Activated gamma-delta T cell treated with anti-CD3 and anti-CD28 coated beads, Interleukin-2, amount 50 U/mL, for 16 hours (primary cell): ENCODE results near the gene DYRK1A.

Experiments
- DNase-seq: peaks from one replicate; pipeline ENCODE4 v3.0.0-alpha.2; 2020; ENCODE audit warnings: low read depth

The DYRK1A gene

DNA sequence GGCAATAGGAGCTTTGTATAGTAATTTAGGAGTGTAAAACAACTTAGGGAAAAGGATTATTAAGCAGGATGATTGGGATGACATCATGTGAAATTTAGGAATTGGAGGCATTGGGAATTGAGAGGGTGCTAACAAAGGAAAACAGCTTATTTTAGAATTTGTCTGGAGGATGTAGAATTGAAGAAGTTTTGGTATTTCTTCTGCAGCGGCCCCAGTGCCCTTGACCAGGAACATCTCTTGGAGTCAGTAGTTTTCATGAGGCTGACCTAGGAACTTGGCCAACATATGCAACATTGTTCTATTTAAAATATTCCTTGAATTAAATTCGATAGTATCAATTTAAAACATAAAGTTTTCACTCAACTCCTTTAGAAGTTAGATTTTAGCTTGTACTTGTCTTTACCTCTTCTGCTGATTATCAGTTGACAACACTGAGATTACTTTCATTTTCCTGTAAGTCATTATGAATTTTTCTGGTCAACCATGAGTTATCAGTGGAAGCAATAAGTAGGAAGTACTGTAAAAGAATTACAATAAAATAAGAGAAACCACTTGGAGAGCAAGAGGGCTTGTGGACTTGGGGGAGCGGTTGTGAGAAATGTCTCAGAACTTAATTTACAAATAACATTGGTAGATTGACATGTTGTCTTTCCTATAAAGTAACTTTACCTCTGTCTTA, 52.8 kb downstream of the DYRK1A start:
- no peak for DNase-seq

DNA sequence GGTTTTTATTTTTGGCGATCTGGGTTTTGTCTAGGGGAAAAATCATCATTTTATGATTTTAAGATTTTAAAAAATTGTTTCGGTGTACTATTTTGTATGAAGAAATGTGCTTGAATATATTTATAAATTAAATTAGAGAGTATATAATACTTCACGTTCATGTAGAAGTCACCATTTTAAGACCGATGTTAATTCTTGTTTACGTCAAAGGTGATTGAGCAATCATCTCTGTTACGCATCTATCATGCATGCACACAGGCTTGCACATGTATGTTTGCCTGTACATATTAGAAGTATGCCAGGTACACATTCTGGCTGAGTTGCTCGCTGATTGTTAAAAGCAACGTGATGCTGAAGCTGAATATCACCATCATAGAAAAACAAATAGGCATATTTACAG, 54.7 kb downstream of the DYRK1A start:
- DNase-seq = no peak

DNA sequence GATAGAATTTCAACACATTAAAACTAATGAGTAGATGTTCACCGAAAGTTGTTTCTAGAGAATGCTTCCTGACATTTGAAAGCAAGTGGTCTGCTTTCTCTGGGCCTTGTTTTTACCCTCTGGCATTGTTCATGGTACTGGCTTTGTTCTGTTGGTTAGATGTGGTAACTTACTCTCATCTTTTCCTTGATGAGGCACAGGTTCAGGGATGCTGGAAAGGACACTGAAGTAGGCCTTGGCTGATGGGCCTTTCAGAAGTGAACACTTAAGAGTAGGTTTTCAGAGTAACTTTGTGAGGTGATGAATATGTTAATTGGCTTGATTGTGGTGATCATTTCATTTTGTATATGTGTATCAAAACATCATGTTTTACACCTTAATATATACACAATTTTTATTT, 55.8 kb downstream of the DYRK1A start:
- DNase-seq = no peak

DNA sequence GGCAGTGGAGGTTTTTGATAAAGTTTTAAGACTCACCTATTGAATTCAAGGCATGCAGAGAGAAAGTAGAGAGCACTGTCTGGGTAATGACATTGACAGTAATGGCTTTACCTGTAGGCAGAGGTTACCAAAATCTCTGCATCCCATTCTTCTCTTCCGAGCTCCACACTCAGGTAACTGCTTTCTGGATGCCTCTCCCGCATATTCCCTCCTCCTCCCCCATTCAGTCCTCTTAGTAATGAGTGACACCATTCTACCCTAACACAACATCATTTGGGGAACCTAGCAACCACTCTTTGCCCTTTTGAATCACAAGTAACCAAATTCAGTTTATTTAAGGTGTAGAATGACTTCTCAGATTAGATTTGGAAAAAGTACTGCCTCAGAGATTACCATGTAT, 56.5 kb downstream of the DYRK1A start:
- no peak for DNase-seq

DNA sequence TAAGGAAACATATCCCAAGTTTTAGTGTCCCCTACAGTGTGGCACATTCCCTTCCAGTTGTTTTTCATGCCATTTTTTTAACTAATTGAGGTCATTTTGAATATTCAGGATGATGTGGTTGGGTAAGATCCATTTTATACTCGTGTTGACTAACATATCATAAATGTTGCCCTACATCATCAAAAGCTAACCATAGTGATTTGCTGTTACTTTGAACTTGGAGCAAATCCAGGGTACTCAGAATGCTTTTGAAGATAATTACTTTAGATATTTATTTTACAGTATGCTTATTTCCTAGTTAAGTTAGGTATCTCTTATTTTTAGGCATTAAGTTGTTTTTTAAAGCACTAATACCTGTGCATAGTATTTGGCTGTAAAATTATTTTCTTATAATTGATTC, 57.8 kb downstream of the DYRK1A start:
- no peak for DNase-seq

DNA sequence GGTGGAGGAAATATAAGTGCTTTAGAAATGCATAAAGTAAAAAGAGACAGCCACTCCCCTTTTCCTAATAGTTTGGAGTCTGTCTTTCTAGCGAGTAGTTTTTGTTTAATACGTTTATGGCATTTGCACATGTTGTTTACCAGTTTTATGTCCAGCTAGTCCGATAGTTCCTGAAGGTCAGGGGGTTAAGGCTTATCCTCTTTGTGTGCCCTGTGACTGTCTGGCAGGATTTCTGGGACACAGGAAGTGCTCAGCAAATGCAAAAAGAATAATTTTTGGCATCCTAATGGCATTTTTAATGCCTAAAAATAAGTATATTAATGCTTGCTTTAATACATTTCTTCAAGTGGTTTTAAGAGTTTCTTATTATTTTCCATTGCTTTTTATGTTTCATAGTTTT, 58.4 kb downstream of the DYRK1A start:
- DNase-seq = no peak

DNA sequence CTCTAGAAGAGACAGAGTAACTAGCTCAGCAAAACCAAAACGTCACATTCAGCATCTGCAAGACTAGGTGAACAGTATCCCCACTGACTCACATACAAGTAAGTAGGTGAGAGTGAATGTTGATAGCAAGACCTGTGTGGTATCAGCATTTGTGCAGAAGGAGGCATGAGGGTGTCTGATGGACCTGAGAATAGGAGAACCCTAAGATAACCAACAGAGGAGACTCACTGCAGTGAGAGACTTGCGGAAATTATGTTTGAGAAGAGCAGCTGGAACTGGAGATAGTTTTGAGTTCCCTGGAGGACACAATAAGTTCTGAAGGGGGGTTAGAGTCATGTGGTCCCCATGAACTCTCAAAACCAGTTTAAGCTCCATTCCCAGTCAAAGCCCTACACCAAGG, 59.1 kb downstream of the DYRK1A start:
- DNase-seq = no peak

DNA sequence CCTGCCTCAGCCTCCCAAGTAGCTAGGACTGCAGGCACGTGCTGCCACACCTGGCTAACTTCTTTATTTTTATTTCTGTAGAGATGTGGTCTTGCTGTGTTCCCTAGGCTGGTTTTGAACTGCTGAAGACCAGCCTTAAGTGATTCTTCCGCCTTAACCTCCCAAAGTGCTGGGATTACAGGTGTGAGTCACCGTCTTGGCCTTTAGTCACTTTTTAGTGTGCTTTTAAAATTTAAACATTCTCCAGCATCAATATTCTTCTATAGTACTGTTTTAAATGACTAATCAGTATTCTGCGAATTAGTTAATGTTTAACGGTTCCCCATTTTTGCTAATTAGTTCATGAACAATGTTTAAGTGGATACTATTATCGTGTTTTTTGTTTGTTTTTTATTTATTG, 60.6 kb downstream of the DYRK1A start:
- no peak for DNase-seq

DNA sequence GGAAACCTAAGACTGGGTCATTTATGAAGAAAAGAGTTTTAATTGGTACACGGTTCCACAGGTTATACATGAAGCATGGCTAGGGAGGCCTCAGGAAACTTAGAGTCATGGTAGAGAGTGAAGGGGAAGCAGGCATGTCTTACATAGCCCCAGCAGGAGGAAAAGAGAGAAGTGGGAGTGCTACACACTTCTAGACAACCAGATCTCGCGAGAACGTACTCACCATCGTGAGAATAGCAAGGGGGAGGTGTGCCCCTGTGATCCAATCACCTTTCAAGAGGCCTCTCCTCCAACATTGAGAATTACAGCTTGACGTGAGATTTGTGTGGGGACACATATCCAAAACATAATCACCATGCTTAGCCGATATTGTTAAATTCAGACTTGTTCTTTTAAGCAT, 62.8 kb downstream of the DYRK1A start:
- DNase-seq = no peak

DNA sequence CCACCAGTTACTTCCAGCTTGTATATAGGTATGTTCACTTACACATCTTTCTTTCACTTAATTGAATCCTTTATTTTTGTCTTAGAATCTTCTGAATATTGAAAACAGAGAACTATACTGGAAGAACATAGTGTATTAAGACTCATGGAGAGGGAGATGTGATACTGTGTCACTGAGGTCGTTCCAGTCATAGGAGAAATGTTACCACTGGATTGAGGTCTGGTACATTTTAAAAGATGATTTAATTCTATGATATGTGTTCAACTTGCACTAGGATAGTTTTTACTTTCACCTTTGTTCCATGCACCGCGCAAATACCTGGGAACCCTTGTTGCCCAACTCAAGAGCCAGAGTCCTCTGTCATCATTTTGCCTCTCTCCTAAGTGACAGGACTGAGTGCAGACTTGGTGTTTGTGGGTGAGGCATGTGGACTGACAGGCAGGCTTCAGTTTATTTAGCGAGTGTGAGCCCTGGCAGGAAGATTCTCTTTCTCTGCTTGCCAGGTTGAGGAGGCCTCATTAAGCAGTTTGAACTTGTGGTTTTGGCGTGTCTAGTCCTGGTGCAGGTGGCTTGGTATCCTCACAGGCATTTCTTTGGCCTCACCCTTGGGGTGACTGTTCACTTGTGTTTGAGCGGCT, 63.7 kb downstream of the DYRK1A start:
- DNase-seq = no peak

DNA sequence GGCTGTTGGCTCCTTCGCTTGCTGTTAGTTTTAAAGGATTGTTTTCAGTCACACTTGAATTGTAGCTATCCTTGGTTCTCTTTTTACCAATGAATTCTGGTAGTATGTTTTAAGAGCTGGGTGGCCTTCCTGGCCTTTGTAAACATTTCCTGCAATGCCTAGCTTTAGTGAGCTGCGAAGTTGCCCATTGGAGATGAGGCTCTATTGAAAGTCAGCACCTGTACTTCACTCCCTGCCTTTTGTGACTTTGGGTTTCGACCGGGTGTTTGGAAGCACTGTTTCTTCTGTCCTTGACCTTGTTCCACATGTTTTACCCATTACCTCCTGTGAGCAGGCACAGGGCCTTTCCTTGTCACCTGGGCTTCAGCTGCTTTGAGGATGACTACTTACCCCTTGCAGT, 64.7 kb downstream of the DYRK1A start:
- no peak for DNase-seq

DNA sequence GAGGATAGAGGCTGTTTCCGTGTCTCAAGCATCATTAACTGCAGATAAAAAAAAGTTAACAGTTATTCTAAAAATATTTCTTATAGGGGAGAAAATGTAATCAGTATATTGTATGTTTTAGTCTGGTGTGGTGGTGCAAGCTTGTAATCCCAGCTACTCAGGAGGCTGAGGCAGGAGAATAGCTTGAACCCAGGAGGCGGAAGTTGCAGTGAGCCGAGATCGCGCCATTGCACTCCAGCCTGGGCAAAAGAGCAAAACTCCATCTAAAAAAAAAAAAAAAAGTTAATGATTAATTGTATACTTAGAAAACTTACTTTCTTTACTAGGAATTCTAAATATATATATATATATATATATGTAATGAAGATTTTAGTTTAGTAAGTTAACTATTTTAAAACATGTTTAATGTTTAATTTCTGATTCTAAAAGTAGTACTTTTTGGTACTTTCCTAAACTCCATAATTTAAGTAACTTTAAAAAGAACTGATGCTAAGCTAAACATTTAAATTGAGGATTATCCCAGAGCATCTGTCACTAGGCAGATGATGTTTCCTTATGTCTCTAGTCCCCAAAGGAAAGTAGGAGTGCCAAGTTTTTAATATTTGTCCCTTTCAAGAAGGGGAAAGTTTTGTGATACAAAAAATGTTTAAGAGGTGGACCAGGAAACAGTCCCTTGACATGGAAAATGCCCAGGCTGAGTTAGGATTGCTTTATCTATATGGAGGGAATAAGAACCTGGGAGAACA, 66.3 kb downstream of the DYRK1A start:
- DNase-seq = no peak

DNA sequence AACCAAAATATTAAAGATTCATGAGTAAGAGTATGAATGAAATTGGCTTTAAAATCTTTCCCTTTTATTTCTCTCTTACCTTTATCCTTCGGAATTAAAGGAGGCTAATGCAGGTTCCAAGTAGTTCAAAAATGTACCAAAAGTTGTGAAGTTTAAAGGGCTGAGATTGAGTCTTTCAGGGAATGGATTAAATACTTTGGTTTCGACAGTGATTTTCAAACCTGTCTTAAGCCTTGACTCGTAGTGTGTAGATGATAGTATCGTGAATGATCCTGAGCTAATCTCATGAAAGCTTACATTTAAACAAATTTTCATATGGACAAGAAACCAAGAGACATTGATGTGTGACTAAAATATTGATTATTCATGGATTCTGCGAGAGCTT, 66.9 kb downstream of the DYRK1A start:
- DNase-seq = no peak

DNA sequence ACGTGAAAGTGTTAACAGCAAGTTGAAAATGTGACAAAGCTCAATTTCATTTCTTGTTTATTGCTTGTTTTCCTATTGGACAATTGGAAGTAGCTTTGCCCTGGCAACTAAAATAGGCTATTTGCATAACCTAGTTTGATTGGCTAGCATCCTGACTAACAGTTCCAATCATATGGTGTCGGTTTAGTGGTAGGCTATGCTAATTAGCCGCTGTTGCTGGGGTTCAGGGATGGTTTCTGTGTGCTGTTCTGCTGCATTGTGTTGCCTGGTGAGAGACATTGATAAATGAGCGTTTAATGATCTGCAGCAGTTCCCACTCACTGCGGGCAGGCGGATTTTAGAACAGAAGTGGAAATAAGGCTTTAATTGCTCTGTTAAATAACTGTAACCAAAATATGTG, 68.5 kb downstream of the DYRK1A start:
- DNase-seq = peak; percentile 31

DNA sequence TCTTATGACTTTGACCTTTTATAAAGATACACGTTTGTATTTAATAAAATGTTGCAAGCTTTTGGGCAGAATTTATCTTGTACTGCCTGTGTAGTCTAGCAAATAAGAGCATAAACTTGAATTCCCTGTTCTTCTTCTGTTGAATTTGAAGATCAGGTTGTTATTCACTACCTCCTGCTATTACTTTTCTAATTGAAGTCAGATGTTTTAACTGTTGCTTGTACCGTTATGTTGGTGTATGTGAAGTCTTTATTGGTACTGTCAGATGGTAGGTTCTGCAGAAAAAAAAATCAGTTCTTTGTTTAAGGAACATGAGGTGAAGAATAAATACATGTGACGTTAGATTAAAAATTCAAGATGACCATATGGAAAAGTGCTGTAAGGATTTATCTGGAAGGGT, 69.1 kb downstream of the DYRK1A start:
- DNase-seq = no peak

DNA sequence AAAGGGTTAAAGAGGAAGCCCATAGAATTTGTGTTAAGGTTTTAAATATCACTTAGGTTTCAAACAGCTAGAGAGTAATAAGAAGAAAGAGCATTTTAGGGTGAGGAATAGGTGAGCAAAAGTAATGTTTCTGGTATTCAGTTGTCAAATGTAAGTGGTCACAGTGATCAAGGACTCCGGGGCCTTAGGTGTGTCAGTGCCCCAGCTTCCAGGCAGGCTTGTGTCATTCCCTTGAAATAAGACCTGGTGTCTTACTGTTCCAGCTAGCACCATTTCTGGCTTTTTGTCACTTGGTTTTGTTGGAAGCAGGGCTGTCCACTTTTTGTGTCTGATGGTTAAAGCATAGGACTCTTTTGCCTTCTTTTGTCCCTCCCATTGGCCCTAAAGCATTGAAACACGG, 69.6 kb downstream of the DYRK1A start:
- no peak for DNase-seq

DNA sequence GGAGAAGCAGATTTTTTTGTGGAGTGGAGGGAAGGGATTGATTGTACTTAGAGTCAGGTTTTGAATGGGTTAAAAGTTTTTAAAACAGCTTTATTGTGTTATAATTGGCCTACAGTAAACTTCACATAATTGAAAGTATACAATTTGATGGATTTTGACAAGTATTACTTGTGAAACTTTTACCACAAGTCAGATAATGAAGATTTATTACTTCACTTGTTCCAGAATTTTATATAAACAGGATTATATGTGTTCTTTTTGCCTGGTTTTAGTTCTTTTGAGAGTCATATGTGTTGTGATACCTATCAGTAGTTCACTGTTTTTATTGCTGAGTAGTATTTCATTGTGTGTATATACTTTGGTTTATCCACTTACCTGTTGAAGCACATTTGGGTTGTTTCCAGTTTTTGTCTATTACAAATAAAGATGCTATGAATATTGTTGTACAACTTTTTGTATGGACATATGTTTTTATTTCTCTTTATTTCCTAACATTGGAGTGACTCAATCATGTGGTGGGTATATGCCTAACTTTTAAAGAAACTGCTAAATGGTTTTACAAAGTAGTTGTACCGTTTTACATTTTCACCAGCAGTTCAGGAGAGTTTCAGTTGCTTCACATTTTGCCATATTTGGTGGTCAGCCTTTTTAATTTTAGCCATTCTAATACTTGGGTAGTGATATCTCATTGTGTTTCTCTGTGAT, 71.0 kb downstream of the DYRK1A start:
- no peak for DNase-seq

DNA sequence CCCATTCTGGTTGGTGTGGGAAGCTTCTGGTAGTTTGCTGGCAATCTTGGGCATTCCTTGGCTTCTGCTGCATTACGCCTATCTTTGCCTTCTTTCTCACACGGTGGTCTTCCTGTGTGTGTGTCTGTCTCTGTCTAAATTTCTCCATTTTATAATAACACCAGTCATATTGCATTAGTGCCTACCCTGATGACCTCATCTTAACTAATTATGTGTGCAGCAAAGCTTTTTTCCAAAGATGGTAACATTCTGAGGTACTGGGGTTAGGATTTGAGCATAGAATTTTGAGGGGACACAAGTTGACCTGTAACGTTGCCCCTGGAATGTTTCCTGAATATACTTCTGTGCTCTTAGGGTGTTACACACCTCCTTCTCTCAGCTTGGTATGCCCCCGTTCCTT, 77.1 kb downstream of the DYRK1A start:
- DNase-seq = no peak

DNA sequence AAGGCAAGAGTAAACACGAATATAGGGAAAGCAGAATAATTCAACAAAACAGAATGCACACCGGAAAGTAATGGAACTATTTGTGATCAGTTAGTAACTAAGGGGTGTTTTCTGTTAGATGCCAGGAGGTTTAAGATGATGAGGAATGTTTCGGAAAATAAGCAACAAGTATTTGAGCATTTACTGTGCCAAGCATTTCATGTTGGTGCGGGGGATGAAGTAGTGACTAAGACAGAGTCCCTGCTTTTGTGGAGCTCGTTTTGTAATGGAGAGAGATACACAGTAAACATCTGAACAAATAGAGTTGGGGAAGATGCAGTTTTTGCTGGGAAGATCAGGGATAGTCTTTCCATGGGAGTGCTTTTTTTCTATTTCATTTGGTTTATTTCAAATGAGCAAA, 78.7 kb downstream of the DYRK1A start:
- DNase-seq = no peak

DNA sequence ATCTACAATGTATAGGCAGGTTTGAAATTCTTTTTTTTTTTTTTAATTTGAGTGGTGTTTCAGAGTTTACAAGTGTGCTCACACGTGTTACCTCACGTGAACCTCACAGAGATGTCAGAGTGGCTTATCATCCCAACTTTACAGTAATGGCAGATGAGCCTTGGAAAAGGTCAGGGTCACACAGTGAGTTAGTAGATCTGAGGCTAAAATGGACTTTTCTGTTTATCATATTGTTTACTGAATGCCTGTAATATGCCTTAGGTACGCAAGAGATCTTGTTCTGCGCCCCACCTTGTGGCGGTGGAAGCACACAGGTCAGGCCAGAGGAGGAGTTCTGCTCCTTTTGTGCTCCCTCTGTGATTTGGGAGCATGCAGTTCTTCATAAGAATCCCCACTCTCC, 80.0 kb downstream of the DYRK1A start:
- DNase-seq = no peak

DNA sequence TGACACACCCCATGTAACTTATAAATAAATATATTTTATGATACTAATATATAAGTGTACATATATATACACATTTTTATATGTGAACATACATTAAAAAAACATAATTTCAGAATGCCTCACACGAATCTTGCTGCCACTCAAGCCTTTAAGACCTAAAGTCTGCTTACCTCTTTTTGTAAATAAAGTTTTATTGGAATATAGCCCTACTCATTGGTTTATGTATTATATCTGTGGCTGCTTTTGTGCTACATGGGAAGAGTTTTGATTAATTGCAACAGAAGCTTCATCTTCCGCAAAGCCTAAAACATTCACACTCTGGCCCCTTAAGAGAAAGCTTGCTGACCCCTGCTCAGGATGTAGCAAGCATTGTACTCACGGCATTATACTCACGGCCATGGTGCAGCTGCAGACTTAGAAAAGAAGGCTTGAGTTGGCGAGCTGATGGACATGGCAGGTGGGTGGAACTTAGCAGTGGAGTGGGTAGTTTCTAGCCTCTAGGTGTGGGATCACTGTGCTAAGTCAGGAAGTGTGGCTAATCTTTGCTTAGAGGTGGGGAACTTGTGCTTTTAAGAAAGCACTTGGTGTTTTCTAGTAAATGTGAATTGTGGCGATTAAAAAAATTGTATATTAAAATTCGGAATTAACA, 80.8 kb downstream of the DYRK1A start:
- DNase-seq = no peak

DNA sequence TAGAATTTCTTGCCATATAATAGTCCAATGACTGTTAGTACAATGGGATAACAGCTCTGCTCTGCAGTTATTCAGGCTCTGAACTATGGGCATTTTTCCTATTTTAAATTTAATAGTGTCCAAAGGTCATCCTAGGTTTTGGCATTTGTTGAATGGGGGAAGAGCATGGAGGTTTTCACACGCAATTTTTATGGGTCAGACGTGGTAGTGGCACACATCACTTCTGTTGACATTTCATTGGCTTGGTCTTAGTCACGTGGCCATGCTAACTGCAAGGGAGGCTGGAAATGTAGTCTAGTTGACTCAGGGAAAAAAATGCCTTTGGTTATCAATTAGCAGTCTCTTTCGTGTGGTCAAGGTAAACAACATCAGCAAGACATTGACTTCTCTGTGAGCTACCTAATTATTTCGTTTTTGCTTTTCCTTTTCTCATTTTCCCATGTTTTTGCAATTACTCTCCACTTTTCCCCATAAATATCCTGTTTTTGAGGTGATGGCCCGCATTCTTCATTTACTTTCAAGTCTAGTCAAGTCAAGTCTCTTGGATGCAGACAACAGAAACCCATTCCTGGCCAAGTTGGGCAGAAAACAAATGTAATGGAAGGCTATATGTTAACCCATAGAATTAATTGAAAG, 82.8 kb downstream of the DYRK1A start:
- no peak for DNase-seq
